GM21723 (cell line): ENCODE results near the gene FBXW11.

Experiments
- ATAC-seq: cut with Tn5 transposase; IDR thresholded peaks from one replicate; pipeline ENCODE4 v1.9.1; 2021; ENCODE audit warnings: mild to moderate bottlenecking, moderate library complexity; ENCODE audit not compliant: unreplicated experiment

FBXW11 gene

GRCh38 chr5:171813813-171814490 is 192.5 kb downstream of the FBXW11 start:
- no peak for ATAC-seq

- no peak for ATAC-seq
These were observed 193.2 kb downstream of the FBXW11 start for GRCh38 chr5:171813270-171813669.
